Glutamatergic neuron (in vitro differentiated cells): Measurements from ENCODE around the gene G0S2. TPM values are rescaled to one million over a fixed set of nuclear protein-coding genes. Genes with fewer than 3 reads are reported as not detected.
A peak's percentile ranks its signal among the peaks of the same experiment; 100 is the strongest.

Experiments used
- DNase-seq: peaks from one replicate; pipeline ENCODE4 v3.0.0; 2022
- H3K27ac Mint-ChIP-seq: one replicate; pipeline ENCODE4 v1.8.0; 2020; ENCODE audit warnings: mild to moderate bottlenecking, mixed read lengths, inconsistent platforms; ENCODE audit not compliant: unreplicated experiment
- H3K27me3 Mint-ChIP-seq: one replicate; pipeline ENCODE4 v1.8.0; 2020; ENCODE audit warnings: mild to moderate bottlenecking, moderate library complexity, mixed read lengths, inconsistent platforms; ENCODE audit not compliant: unreplicated experiment
- H3K36me3 Mint-ChIP-seq: one replicate; pipeline ENCODE4 v1.8.0; 2020; ENCODE audit warnings: mild to moderate bottlenecking, mixed read lengths, inconsistent platforms; ENCODE audit not compliant: unreplicated experiment
- H3K4me1 Mint-ChIP-seq: one replicate; pipeline ENCODE4 v1.8.0; 2020; ENCODE audit warnings: mild to moderate bottlenecking, low read depth, mixed read lengths, inconsistent platforms; ENCODE audit not compliant: unreplicated experiment
- H3K4me3 Mint-ChIP-seq: one replicate; pipeline ENCODE4 v1.8.0; 2020; ENCODE audit warnings: mild to moderate bottlenecking, mixed read lengths, inconsistent platforms; ENCODE audit not compliant: unreplicated experiment
- H3K9me3 Mint-ChIP-seq: one replicate; pipeline ENCODE4 v1.8.0; 2020; ENCODE audit warnings: mild to moderate bottlenecking, moderate library complexity, mixed read lengths, inconsistent platforms; ENCODE audit not compliant: unreplicated experiment
- total RNA-seq: library from RNA; stranded (reverse); fragmentation: NEBNext Ultra II Directional; extraction: Animal tissue kit (Norgen Biotek cat#: 25700); gene quantifications from one replicate; pipeline ENCODE4 v1.2.1, GENCODE V29; 2021; ENCODE audit not compliant: unreplicated experiment
- TF ChIP-seq, protein P1 (sequence below): fragments of 200-600 bp; sonication (generic); IDR thresholded peaks from one replicate; pipeline ENCODE4 v1.5.0; 2021; ENCODE audit not compliant: partially characterized antibody, unreplicated experiment

G0S2 gene
- total RNA-seq, 1 donor from 2014 or later, result 2.5 TPM

DNA sequence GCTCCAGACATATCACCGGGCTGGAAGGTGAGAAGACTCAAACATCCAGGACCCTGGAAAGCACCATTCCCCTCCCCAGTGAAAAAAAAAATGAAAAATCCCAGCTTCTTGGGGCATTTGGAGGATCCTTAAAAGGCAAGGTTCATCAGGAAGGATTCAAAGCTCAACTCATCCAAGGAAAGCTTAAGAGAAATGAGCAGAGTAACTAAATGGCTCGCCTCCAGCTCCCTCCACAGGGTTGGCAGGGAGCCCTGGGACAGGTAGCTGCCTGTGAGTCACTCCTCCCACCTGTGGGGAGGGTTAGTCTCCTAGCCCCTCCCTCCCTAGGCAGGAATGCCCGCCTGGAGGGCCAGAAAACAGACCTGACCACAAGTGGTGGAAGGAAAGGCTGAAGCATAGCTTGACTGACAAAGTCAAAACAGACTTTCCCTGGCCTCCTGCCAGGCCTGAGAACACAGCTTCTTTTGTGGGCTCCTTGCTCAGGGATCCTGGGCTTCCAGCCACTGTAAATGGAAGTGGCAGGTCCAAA, 22.3 kb upstream of the G0S2 start:
- Mint-ChIP-seq H3K27me3 (peaks cover 6% of the 10 kb centered on the region), H3K4me1 (peaks cover 14% of the 10 kb centered on the region), H3K4me3 (no peak overlapping the region), H3K9me3 (peaks cover 3% of the 10 kb centered on the region), H3K27ac (no peak overlapping the region), H3K36me3 (no peaks in the 10 kb centered on the region)
- TF ChIP-seq, protein P1, sequence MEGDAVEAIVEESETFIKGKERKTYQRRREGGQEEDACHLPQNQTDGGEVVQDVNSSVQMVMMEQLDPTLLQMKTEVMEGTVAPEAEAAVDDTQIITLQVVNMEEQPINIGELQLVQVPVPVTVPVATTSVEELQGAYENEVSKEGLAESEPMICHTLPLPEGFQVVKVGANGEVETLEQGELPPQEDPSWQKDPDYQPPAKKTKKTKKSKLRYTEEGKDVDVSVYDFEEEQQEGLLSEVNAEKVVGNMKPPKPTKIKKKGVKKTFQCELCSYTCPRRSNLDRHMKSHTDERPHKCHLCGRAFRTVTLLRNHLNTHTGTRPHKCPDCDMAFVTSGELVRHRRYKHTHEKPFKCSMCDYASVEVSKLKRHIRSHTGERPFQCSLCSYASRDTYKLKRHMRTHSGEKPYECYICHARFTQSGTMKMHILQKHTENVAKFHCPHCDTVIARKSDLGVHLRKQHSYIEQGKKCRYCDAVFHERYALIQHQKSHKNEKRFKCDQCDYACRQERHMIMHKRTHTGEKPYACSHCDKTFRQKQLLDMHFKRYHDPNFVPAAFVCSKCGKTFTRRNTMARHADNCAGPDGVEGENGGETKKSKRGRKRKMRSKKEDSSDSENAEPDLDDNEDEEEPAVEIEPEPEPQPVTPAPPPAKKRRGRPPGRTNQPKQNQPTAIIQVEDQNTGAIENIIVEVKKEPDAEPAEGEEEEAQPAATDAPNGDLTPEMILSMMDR, result no peak
- no peak for DNase-seq

DNA sequence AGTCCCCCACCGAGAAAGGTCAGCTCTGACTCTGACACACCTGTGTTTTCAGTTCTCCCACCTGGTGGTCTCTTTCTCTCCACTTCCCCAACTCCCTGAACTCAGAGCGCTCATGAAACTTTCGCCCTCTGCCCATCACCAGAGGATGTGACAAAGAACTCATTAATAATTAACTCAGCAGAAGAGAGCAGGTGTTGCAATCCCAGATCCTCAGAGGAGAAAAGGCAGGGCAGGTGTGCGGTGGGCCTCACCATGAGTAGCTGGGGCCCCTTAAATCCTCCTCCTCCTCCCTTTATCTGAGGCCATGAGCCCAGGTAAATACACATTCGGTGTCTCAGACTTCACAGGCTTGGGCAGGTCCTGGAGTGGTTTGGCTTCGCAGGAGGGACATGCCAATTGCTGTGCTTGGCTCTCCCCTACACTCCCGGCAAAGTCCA, 21.3 kb upstream of the G0S2 start:
- no peak for DNase-seq
- H3K27me3 Mint-ChIP-seq, result peaks cover 6% of the 10 kb centered on the region
- H3K27ac Mint-ChIP-seq, result no peak overlapping the region
- H3K9me3 Mint-ChIP-seq, result peaks cover 3% of the 10 kb centered on the region
- H3K36me3 Mint-ChIP-seq, result no peaks in the 10 kb centered on the region
- peaks cover 20% of the 10 kb centered on the region for H3K4me1 Mint-ChIP-seq
- H3K4me3 Mint-ChIP-seq, result no peak overlapping the region
- TF ChIP-seq, protein P1, result no peak

DNA sequence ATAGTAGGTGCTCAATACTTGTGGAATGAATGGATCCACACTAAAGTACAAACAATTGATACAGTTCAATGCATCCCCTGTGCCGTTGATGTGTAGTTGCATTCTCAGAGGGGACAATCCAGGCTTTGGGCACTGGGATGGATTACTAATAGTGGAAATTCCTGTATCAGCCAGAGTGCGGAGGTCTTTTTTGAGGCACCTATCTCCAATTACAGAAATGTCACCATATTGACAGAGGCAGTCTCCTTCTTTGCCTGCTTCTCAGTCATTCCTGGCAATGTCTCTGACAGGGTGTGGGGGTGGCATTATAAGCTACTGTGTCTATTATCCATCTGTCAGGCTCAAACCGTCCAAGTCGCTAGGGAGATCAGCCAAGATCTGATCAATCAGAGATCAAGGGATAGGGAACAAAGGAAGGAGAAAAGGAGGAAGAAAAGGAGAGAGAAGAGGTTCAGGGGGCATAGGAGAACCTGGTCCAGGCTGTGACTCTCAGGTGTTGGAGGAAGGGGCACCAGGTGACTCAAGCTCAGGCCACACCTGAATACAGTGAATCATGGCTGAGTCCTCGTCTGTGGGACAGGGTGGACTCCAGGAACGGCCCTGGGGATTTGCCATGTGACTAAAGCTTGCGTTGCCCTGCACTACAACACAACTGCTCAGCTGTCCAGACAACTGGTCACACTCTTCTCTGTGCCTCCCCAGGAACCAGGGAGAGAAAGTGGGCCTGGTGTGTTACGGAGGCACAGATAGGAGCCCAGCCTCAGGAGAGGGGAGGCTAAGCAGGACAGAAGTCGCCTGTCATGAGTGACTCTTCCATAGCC, 19.6 kb upstream of the G0S2 start:
- Mint-ChIP-seq H3K4me3 (no peak overlapping the region), H3K27me3 (peaks cover 5% of the 10 kb centered on the region), H3K9me3 (peaks cover 3% of the 10 kb centered on the region), H3K27ac (no peak overlapping the region), H3K4me1 (peaks cover 24% of the 10 kb centered on the region), H3K36me3 (no peaks in the 10 kb centered on the region)
- TF ChIP-seq, protein P1, result no peak
- no peak for DNase-seq

DNA sequence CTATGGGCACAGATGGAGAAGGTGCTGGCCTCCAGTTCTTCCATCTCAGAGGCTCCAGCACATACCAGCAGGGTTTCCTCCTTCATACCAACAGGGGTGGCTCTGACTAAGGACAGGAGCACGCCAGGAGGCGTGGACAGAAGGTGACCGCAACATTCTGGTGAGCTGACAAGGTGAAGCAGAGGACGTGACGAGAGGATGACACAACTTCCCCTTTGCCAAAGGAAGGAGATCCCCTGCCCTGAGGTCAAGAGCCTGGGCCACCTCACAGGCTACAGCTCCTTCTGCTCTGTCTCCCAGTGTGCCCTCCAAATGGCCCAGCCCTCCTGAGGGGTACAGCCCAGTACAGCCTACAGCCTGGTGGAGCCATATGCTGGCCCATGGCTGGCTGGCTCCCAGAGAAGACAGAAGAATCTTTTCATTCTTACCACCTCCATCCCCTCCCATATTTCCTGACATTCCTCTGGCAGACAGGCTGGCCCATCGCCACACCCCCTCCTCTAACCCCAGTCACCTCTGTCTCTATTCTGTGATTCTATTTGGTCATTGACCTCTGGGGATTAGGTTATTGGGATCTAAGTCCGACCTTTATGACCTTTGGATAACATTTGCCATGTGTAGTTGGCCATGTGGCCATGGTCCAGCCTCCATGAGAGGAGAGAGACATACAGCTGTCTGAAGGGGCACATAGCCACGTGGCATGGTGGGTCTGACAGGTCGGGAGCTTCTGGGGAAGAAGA, 17.9 kb upstream of the G0S2 start:
- peaks cover 2% of the 10 kb centered on the region for H3K27me3 Mint-ChIP-seq
- TF ChIP-seq, protein P1, result no peak
- no peak for DNase-seq
- H3K27ac Mint-ChIP-seq, result peak overlapping the region; percentile 13
- H3K4me1 Mint-ChIP-seq, result peaks cover 21% of the 10 kb centered on the region
- no peak overlapping the region for H3K4me3 Mint-ChIP-seq
- H3K9me3 Mint-ChIP-seq, result peaks cover 3% of the 10 kb centered on the region
- no peaks in the 10 kb centered on the region for H3K36me3 Mint-ChIP-seq

DNA sequence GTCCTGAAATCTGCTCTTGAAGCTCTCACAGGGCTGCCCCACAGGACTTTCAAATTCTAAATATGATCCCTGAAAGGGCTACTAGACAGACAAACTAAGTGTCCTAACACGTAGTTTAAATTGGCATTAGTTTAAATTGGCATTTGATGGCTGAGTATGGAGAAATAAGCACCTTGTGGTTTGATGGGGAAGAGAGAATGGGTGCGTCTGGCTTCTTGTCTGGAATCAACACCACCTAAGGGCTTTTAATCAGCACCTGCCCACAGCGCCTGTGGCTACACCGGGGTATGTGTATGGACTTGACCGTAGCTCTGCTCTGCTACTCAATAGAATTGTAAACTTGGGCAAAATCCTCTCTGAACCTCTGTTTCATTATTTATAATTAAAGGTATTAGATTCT, 17.3 kb upstream of the G0S2 start:
- Mint-ChIP-seq H3K27ac (peak overlapping the region; percentile 13), H3K9me3 (peaks cover 3% of the 10 kb centered on the region), H3K4me3 (no peak overlapping the region), H3K27me3 (no peaks in the 10 kb centered on the region), H3K4me1 (peaks cover 21% of the 10 kb centered on the region), H3K36me3 (no peaks in the 10 kb centered on the region)
- TF ChIP-seq, protein P1, result no peak
- no peak for DNase-seq
